NCI-H1105 treated with DMSO at 0.1 percent for 48 hours (cell line): ENCODE measurements around the gene SURF1.
"Not testable (repeated sequence)": the region's sequence is repeated elsewhere in the genome, so short reads cannot be mapped to it uniquely, and the experiment has no call there.

Source experiments
- DNase-seq: peaks from one replicate; lab custom pipeline; 2025; lab: John Stamatoyannopoulos, UW

SURF1 gene

DNA sequence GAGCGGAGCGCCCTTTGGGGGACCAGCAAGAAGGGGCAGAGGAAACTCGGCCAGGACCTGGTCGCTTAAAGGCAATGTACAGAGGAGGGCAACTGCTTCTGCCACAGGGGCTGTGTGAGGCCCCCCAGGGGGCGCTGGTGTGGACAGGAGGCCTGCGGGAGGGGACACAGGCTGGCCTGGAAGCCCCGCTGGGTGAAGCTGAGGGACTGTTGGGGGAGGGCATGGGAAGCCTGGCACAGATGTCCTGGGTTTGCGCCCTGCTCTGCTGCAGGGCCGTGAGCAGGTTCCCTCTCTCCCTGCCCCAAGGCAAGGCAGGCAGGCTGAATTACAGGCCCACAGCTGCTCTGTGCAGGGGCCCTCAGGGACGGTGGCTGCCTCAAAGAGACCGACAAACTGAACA, 13.7 kb downstream of the SURF1 start:
- no peak for DNase-seq

DNA sequence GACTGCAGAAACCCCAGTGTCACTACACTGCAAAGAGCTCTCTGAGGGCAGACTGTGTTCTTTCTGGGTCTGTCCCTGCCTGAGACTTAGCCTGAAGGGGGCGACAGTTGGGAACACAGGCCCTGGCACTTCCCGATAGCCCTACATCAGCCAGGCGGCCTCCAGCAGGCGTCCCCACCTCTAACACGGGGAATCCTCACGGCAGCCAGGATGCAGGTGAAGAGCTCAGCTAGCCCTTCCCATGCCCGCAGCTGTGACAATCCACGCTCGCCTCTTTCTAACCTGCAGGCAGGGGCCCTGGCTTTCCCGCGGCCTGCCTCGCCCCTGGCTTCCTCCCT, 14.2 kb downstream of the SURF1 start:
- no peak for DNase-seq

DNA sequence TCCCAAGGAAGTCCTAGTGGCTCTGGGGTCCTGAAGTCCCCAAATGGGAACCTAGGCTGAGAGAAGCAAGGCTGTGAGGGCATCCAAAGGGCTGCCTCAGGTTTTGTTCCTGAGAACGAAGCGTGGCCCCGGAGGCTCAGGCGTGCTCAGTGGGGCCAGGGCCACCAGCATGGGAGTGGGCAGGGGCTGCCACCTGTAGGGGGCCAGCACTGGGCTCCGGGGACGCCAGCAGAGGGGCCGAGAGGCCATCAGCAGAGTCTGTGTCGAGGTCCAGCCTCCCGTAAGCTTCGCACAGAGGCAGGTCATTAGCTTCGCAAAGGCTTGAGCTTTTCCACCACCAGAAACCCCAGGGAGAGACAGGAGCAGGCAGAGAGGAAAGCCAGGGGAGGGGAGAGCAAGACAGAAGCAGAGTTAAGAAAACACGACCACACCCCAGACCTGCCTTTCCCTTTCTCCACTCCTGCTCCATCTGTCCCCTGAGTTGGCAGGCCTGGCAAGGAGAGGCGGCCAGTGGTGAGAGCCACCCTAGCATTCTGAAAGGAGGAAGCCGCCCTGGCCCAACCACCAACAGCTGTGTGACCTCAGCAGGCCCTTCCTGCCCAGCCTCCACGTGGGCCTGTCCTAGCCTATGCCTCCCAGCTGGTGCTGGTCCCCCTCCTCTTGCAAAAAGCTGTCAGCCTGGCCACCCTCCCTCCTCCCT, 14.8 kb downstream of the SURF1 start:
- DNase-seq, result no peak

DNA sequence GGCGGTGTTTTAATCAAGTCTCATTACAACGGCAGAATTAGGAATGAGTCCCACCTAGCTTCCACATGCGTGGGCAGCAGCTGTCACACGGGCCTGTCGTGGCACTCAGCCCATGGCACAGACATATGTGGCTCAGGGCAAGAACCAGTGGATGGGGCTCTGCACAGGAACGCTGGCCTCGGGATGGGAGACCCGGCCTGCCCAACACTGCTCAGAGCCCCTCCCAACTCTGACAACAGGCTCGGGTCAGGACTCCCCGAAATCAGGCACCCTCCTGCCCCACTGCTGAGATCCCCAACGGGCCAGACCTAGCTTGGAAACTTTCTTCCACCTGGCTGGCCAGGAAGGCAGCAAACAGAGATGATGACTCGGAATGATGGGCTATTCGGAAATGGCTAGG, 15.4 kb downstream of the SURF1 start:
- DNase-seq, result no peak

DNA sequence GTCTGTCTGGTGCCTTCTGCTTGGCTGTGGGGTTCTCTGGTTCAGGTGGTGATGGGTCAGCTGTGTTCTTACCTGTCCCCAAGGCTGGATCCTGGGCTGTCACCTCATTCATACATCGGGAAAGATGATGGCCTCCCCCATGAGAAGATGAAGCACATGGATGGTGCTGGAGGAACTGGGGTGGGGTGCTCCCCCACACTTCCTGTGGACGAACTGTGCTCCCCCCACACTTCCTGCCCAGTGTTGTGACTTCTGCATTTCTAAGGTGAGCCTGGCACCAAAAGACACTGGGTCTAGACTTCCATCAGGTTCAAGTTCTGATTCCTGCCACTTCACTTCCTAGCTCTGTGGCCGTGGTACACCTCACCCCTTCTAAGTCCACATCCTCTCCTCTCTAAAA, 16.0 kb downstream of the SURF1 start:
- DNase-seq, result no peak

DNA sequence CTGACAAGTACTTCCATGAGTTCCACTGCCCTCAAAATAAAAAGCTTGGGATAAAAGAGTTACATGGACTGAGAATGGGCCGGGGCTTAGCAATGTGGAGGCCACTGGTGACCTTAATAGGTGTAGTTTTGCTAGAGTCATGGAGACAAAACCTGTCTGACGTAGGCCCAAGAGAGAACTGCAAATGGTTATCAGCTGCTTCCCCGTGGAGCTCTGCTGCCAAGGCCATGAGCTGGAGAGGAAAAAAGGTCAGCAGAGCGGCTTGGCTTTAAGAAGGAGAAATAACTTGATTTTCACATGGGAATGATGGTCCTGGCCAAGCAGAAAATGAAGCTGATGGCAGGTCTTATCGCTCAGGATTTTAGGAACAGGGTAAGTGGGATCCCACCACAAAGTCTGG, 16.6 kb downstream of the SURF1 start:
- DNase-seq, result no peak

DNA sequence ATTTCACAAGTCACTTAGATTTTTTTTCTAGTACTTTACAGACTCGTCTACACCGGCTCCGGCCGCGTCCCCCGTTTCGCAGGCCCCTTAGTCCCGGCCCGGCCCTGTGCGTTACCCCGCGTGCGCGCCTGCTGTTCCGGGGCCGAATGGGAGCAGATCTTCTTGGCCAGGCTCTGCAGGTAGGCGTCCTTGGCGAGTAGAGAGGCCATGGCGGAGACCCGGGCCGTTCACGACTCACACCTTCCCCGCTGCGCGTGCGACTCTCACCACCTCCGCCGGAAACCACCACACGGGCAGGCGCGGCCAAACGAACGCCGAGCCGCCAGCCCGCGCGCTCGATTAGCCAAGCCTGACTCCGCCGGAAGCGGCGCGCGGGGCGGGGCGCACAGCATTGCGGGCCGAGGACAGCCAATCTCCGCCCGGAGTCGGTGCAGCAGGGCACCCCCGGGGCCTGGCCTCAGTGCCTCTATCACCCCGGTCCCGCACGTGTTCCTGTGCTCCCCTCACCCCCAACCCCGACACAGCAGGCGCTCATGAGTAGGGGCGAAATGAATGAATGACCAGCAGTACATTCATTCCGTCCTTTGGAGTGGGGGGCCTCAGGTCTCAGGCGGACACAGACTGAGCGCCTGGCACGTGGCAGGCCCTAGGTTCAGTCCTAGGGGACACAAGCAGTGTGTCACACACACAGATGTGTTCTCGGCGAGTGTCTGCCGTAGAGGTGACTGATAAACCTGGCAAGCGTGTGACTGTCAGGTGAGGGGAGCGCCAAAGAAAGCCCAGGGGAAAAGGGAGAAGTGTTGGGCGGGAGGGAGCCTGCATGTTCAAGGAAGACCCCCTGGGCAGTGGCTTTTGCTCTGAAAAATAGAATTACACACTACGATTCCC, 20.1 kb downstream of the SURF1 start, which contains the start of gene SURF6:
SURF6 (minus strand) TSS at position 265 of the 888 bp plus-strand sequence; CDS start at position 209, 56 bp downstream.
- peak; percentile 87 for DNase-seq

DNA sequence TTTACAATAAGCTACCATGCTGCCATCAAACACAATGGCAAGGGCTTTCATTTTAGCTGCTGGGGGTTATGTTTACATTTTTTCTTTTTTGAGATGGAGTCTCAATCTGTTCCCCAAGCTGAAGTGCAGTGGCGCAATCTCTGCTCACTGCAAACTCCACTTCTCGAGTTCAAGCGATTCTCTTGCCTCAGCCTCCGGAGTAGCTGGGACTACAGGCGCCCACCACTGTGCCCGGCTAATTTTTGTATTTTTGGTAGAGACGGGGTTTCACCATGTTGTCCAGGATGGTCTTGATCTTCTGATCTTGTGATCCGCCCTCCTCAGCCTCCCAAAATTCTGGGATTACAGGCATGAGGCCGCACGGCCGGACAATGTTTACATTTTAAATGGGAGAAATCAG, 21.4 kb downstream of the SURF1 start:
- DNase-seq, result not testable (repeated sequence)

DNA sequence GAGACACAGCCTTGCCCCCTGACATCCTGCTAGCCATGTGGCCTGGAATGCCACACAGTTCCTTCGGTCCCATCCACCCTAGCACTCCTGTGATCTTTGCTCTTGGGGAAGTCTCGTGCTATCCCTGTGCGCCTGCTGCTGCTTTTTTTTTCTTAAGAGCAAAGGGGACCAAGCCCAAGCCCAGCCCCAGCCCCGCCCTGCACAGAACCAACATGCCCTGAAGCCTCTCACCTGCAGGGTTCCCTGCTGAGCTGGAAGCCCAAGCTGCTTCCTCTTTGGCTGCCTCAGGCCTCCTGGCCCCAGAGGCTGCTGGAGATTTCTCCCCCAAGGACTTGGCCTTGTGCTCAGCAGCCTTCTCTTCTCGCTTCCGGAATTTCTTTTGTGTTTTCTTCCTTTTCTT, 22.1 kb downstream of the SURF1 start:
- DNase-seq, result no peak

DNA sequence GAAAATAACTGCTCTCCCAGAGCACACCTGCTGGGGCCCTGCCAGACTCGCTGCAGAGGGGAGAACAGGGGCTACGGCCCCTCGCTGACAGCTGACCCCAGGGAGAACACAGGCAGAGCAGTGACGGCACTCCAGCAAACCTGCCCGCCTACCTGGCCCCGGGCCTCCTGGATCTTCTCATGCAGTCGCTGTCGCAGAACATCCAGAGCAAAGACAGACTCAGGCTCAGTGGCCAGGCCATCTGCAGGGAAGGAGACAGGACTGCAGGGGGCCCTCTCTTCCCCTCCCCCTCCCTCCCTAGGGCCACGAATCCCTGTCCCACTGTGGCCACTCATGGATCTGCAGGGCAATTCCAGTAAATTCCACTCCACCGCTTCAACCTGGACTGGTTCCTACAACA, 22.7 kb downstream of the SURF1 start:
- DNase-seq, result no peak

DNA sequence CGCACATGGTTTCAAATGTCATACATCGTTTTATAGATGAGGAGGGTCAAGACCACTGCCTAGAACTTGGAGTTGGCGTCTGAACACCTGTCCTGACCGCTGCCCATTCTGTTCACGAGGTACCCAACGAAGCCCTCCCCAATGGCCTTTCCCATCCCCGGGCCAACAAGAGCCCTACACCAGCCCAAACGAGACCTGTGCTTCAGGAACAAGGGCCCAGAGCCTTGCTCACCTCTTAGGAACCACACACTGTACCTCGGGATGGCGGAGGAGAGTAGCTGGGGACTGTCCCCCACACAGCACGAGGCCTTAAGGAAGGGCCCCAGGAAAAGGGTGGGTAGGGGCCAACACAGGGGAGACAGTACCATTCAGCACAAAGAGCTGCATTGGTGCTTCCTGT, 23.3 kb downstream of the SURF1 start:
- DNase-seq, result no peak

DNA sequence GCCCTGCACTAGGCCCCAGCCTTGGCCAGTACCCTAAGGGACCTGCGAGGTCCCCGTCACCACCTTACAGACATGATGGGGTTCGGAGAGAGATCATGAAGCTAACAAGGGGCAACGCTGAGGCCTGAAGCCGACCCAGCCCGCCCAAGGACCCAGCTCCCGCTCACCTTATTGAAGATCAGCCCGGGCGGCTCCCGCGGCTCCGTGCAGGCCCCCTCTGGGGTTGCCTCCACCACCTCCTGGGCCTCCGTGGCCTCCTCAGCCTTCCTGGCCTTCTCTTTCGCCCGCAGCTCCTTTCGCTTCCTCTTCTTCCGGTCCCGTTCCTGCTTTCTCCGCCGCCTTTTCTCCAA, 23.9 kb downstream of the SURF1 start:
- DNase-seq, result no peak

DNA sequence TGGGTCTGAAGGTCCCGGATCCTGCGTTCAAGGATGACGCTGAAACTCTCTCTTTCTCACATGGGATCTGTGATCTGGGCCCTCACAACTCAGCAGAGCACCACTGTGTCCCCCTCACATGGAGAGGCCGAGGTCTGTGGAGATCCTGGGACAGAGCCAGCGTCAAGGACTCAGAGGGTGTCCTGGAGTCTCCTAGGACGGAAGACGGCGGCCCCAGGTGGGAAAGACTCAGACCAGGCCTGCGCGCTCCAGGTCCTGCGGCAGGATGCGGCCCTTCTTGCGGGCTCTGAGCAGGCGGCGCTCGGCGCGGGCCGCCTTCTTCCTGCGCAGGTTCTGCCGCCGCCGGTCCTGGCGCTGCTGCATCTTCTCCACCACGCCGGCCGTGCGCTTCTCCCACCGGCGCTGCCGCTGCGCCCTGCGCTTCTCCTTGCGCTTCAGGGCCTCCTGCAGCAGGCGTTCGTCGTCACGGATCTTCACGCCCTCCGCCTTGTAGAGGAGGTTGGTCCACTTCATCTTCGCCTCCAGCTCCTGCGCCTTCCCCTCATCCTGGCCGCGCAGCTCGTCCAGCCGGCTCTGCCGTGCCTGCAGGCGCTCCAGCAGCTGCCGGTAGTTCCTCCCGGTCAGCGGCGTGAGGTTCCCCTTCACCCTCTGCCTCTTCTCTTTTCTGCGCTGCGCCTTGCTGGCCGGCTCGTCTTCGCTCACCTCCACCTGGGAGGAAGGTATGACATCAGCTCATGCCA, 24.5 kb downstream of the SURF1 start:
- DNase-seq, result no peak

DNA sequence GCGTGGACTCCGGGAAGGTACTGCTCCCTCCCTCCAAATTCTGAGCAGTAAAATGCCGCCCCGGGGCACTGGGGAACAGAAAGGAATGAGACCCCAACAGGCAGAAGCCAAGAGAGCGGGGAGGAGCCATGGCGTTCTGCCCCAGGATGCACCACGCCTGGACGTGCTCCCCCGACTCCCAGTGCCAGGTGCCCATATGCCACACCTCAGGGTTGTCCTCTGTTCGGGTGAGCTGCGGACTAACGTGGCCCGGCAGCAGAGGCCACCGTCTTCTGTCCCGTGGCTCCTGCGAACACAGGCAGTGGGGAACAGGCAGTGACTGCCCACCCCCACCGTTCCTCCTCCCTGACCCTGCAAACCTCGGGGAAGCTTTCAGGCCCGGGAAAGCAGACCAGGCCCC, 25.1 kb downstream of the SURF1 start:
- no peak for DNase-seq

DNA sequence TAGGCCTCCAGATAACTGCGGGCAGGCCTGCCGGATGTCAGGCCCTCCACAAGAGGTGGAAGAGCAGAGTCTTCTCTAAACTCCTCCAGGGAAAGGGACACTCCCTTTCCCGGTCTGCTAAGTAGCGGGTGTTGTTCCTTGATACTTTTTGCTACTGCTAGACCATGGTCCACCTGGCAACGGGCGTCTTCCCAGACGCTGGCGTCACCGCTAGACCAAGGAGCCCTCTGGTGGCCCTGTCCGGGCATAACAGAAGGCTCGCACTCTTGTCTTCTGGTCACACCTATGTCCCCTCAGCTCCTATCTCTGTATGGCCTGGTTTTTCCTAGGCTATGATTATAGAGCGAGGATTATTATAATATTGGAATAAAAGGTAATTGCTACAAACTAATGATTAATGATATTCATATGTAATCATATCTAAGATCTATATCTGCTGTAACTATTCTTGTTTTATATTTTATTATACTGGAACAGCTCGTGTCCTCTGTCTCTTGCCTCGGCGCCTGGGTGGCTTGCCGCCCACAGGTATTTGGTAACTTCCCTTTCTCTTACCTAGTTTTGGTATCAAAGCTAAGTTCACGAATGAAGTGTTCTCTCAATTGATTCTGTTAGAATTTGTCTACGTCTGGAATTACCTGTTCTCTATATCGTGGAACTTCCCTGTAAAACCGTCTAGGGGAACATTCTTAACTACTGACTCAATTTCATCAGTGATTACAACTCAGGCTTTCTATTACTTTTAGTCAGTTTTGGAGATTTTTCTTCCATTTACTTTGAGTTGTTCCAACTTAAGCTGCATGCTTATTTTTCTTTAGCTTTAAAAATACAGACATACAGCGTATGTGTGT, 26.8 kb downstream of the SURF1 start:
- peak; percentile 8 for DNase-seq

DNA sequence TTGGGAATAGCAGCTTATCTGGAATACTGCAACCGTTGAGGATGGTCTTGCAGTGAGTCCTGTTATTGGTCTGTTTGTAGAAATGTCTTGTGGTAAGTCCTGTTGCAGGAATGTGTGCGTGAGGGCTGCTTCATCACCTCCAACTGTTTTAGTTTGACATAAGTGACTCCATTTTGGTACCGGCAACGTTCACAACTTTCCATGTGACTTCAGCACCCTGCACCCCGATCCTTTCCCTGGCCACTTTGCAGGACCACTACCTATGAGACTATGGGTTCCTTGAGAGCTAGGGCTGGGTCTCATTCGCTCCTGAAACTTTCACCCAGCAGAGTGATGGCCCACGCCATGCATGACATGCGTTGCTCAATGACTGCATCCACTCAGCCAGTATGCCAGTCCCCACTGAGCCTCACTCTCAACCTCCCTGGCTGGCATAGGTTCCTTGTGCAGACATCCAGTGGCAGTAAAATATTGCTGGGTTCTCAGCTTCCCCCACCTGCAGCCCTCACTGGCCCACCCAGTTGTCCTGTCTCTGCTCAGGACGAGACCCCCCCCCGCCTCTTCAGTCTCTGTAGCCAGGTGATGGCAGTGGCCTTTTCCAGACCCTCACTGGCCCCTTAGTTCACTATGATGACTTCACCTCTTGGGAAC, 28.3 kb downstream of the SURF1 start:
- no peak for DNase-seq

DNA sequence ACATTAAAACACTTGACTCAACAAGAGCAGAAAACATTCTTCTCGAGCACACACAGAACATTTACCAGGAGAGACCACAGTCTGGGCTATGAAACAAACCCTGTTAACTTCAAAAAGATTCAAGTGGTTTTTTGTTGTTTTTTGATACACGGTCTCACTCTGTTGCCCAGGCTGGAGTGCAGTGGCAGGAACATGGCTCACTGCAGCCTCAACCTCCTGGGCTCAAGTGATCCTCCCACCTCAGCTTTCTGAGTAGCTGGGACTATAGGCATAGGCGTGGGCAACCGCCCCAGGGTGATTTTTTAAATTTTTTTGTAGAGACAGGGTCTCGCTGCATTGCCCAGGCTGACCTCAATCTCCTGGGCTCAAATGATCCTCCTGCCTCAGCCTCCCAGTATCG, 29.3 kb downstream of the SURF1 start:
- not testable (repeated sequence) for DNase-seq

DNA sequence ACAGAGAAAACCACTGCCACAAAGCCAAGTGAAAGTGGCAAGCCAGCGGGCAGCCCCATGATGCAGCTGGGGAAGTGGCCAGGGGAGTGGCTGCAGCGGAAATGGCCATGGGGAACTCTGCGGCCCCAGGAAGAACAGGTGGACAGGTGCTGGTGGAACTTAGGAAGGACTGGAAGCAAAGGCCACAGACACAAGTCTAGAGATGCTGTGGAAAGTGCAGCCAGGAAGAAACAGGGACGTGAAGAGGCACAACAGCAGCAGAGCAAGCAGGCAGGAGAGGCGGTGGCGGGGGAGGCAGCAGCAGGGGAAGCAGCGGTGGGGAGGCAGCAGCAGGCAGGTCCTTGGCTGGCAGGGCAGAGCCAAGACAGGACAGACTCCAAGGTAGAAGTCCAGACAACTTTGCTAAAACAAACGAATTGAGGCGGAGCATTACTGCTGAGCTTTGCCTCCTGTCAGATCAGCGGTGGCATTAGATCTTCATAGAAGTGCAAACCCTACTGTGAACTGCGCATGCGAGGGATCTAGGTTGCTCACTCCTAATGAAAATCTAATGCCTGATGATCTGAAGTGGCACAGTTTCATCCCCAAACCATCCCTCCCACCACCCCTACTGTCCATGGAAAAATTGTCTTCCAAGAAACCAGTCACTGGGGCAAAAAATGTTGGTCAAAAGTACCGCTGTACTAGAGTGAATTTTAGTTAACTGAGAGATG, 32.1 kb downstream of the SURF1 start:
- DNase-seq, result no peak

DNA sequence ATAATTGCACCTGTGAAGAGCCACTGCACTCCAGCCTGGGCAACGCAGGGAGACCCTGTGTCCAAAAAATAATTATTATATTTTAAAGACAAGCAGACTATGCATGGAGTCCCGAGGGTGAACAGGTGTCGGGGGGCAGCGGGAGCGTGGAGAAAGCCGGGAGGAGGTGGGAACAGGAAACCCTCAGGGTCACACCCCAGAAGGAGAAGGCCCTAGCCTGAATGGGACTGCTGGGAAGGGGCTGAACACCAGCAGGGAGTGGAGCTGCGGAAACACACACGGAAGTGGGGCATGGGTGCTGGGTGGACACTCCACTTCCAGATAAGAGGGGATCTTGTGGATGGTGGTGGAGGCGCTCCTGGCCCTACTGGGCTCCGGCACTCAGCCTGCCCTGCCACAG, 33.1 kb downstream of the SURF1 start:
- no peak for DNase-seq

DNA sequence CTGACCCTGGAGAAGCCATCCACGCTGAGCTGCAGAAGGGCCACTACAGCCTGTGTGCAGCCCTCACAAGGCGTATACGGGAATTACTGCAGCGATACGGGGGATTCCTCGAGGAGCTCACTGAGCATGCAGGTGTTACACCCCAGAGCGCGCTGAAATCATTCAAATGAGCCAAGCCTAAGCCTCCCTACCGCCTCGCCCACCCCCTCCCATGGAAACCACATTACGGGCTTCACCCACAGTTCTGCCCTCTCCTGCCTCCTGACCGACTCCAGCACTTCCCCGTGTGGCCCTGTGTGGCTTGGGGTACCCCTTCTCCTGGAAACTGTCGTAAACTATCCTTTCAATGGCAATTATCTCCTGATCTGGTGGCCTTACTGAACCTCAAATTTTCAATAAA, 33.6 kb downstream of the SURF1 start:
- no peak for DNase-seq

DNA sequence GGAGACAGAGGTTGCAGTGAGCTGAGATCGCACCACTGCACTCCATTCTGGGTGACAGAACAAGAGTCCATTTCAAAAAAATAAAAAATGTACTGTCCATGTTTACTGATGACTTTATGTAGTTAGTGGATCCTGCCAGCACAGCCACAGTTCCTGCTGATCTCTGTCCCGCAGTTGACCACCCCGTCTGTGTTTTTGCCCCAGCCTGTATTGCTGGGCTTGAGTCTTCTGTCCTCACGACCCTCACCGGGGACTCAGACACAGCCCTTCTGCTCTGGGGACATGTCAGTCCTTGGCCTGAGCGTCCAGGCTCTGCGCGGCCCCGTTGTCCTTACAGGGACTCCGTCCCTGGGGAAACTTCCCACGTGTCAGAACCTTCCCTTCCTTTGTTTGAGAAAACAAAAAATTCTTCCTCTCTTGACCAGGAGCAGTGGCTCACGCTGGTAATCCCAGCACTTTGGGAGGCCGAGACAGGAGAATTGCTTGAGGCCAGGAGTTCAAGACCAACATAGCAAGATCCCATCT, 34.8 kb downstream of the SURF1 start:
- no peak for DNase-seq
